ENCODE measurements around the gene PIGP.
"Not testable (repeated sequence)": the region's sequence is repeated elsewhere in the genome, so short reads cannot be mapped to it uniquely, and the experiment has no call there.

The PIGP gene

DNA sequence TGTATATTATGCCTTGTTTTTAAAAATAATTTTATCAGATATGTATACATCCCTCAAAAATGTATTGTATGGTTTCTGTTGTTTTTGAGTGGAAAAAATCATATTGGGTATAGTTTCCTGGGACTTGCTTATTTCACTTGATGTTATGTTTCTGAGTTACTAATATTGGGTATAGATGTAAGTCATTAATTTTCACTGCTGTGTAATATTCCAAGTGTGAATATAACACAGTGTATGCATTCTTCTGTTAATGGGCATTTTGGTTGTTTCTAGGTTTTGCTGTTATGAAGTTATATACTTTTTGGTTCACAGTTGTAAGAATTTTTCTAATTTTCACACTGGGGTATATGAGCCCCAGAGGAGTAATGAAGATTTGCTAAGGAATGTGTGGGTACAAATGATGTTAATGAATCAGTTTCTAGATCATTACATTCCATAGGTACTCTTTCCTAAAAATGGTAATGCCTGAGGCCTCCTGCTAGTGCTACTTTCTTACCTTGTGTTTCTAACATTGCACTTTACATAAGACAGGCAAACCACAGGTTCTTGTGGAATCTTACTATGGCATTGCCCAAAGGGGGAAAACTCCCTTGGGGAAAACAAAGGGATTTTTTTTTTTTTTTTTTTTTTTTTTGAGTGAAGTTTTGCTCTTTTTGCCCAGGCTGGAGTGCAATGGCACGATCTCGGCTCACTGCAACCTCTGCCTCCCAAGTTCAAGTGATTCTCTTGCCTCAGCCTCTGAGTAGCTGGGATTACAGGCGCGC, 3.4 kb upstream of the PIGP start:
- DNase-seq (ENCODE audit: low spot score), result no peak

GRCh38 chr21:37075214-37075770, 2.4 kb upstream of the PIGP start:
- no peak for DNase-seq (ENCODE audit: low spot score)

- DNase-seq (ENCODE audit: low spot score), result no peak
Observed at GRCh38 chr21:37074546-37074945, 1.7 kb upstream of the PIGP start.

DNA sequence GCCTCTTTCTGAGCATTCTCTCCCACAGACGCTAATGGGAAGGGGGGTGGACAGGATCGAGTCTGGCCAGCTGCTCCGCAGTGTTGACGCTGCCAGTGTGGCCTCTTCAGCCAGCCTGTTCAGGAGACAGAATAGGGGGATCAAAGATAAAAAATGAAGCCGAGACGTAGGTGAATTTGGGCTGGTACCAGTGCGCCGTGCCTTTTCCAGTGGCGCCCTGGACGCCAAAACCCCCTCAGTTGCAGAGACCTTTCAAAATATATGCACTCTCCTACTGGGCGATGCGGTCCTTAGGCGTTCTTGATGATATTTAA, 1.3 kb upstream of the PIGP start:
- peak; percentile 6 for DNase-seq (ENCODE audit: low spot score)

DNA sequence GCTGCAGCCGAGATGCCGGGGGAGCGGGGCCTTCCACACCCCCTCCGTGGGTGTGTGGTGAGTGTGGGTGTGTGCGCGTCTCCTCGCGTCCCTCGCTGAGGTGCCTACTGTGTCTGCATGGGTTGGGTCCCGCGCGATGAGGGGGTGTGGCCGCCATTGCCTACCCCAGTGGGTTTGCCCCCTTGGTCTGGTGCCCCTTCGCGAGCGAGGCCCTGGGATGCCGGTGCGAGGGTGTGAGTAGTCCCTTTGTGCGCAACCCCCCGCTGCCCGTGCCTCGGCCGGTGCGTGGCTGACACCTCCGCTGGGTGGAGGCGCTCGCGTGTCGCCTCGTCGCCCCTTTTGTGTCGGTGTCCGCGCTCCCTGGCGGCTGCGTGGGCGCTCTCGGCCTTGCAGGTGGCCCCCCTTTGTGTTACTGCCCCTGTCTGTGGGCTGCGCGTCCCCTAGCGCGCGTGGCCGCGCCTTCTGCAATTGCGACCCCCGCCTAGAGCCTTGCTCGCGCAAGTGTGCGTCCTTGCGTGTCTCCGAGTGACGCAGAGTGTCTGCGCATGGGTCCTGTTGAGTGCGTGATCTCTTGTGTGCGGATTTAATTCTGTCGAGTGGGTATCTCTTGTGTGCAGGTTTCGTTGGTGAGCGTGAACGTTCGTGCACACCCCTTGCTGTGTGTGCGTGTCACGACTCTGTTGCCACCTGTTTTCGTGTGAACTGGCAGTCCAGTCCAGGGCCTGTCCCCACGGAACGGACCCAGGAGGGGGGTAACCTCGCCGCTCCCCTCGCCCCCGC, 736 bp upstream of the PIGP start:
- peak; percentile 11 for DNase-seq (ENCODE audit: low spot score)

- peak; percentile 66 for DNase-seq (ENCODE audit: low spot score)
Observed at GRCh38 chr21:37072274-37072987, 440 bp downstream of the PIGP start.

DNA sequence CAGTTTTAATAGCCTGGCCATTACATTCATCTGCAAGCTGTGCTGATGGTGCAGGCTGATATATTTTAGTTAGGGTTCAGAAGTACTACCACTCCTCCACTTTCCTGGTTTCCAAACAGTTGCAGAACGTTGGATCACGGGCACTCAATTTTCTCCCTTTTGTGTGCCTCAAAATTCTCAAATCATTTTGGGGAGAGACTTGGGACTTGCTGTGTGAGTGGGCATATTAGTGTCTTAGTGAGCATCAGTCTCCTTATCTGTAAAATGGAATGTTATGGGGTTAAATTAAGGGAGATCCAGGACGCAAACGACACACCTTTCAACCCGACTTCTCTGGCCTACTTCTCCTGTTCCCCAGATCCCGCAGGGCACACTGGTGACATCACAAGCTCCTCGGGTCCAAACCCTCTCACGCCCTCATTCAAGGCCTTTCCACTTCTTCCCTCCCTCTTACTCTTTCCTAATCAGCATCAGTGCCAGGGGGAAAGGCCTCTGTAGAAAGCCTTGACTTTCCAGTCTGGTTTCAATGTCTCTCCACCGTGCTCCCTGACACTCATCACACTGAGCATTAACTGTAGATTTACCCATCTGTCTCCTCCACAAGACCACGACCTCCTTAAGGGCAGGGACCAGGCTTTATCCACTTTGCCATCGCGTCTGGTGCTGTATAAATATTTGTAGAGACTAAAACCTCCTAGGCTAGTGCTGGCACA, 1.2 kb downstream of the PIGP start:
- DNase-seq (ENCODE audit: low spot score), result no peak

DNA sequence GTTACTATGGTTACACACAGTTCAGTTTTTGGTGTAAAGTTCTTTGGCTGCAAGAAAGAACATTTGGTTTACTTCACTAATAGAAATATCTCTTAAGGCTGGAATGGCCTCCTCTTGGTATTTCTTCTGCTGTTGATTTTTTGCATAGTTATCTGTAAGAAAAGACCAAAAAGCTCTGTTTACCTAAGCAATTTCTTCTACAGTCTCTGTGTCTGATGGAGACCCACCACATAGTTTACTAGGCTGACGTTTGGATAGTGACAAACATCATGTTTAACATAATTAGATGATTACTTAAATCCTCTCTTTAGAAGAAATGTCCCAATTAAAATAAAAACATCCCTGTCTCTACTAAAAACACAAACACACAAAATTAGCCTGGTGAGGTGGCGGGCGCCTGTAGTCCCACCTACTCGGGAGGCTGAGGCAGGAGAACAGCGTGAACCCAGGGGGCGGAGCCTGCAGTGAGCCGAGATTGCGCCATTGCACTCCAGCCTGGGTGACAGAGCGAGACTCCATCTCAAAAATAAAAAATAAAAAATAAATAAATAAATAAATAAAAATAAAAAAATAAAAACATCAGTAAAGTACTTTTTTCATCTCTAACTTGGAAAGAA, 7.2 kb downstream of the PIGP start:
- DNase-seq (ENCODE audit: low spot score), result no peak

DNA sequence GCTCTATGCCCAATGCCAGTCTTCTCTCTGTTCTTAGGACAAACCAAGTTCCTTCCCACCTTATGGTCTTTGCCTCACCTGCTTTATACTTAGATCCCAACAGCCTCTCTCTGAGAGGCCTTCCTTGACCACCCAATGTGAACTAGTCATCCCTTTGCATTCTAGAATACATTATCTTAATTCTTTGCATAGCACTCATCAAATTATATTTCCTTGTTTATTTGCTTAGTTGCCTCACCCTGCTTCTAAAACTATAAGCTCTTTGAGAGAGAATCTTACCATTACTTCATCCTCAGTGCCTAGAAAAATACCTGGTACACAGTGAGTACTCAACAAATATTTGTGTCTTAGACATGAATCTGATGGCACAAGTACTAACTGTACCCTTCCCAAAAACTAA, 8.0 kb downstream of the PIGP start:
- no peak for DNase-seq (ENCODE audit: low spot score)

DNA sequence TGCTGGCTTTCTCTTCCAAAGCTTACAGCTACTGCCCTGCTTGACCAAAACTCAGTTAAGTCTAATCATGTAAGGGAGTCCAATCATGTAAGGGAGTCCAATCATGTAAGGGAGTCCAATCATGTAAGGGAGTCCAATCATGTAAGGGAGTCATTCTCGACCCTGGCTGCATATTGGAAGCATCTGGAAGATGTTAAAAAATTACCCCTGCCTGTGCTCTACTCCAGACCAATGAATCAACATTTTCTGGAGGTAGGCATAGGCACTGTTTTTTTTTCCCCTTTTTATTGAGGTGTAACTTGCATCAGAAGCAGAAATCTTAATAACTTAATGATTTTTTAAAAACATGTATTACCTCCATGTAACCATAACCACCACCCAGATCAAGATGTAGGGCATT, 9.4 kb downstream of the PIGP start:
- no peak for DNase-seq (ENCODE audit: low spot score)

GRCh38 chr21:37062593-37062935, 10.3 kb downstream of the PIGP start:
- no peak for DNase-seq (ENCODE audit: low spot score)

DNA sequence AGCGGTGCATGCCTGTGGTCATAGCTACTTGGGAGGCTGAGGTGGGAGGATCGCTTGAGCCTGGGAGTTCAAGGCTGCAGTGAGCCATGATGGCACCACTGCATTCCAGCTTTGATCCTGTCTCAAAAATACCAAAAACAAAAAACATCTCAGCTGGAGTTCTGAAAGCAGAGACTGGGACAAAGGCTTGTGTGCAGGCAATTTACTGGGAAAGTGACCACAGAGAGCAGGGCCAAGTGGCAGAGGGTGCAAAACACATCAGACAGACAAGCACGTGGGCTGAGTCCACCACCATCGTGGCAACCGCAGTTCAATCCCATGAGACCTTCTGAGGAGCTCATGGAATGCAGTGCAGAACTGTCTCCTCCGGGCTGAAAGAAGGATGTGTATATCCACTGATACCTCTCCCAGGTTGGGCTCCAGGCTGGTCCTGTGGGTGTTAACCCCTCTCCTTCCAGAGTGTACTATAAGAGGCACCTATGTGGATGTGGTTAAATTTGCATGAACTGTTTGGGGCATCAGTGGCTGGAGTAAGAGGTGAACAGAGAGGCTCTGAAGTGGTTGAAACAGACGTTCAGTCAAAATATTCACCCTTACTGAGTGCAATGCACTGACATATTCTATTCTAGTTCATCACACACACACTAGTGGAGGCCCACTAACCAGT, 10.8 kb downstream of the PIGP start:
- no peak for DNase-seq (ENCODE audit: low spot score)

- DNase-seq (ENCODE audit: low spot score), result peak; percentile 63
Observed at GRCh38 chr21:37060296-37060695, 12.6 kb downstream of the PIGP start.

DNA sequence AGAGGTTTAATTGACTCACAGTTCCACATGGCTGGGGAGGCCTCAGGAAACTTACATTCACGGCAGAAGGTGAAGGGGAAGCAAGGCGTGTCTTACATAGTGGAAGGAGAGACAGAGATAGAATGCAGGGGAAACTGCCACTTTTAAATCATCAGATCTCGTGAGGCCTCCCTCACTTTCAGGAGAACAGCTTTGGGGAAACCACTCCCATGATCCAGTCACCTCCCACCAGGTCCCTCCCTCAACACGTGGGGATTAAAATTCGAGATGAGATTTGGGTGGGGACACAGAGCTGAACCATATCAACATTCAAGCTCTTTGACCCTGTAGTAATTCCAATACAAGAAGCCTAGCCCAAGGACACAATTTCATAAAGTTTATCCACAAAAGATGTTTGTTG, 13.7 kb downstream of the PIGP start:
- no peak for DNase-seq (ENCODE audit: low spot score)

GRCh38 chr21:37058261-37058660, 14.6 kb downstream of the PIGP start:
- no peak for DNase-seq (ENCODE audit: low spot score)

- no peak for DNase-seq (ENCODE audit: low spot score)
Observed at GRCh38 chr21:37057614-37058013, 15.3 kb downstream of the PIGP start.

- DNase-seq (ENCODE audit: low spot score), result no peak
Observed at GRCh38 chr21:37055271-37055855, 17.5 kb downstream of the PIGP start.

DNA sequence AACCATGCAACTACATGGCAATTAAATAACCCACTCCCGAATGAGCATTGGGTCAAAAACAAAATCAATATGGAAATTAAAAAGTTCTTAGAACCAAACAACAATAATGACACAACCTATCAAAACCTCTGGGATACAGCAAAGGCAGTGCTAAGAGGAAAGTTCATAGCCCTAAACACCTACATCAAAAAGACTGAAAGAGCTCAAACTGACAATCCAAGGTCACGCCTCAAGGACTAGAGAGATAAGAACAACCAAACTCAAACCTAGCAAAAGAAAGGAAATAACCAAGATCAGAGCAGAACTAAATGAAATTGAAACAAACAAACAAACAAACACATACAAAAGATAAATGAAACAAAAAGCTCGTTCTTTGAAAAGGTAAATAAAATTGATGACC, 23.1 kb downstream of the PIGP start:
- not testable (repeated sequence) for DNase-seq (ENCODE audit: low spot score)

DNA sequence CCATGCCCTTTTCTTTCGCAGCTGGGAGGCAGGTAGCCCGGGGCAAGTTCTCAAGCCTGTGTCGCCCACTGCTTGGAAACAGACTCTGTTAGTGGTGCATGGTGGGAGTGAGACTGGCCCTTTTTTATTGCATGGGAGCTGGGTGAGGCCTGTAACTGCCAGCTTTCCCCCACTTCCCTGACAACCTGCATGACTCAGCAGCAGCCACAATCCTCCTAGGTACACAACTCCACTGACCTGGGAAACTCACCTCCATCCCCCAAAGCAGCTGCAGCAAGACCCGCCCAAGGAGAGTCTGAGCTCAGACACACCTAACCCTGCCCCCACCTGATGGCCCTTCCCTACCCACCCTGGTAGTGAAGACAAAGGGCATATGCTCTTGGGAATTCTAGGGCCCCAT, 25.8 kb downstream of the PIGP start:
- no peak for DNase-seq (ENCODE audit: low spot score)

DNA sequence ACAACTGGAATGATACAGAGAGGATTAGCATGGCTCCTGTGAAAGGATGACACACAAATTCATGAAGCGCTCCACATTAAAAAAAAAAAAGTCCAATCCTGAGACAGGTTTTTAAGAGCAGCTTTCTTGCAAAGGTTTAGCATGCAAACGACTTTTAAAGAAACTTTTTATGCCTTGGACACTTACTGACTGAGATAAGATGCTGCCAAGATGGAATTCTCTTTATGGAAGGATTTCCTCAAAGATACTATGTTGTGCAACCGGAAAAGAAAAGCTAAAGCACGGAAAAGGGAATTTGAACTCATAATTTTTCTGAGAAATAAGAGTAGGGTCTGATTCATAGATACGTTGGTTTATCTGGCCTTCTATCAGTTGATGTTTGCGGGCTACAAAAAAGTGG, 27.3 kb downstream of the PIGP start:
- DNase-seq (ENCODE audit: low spot score), result no peak

DNA sequence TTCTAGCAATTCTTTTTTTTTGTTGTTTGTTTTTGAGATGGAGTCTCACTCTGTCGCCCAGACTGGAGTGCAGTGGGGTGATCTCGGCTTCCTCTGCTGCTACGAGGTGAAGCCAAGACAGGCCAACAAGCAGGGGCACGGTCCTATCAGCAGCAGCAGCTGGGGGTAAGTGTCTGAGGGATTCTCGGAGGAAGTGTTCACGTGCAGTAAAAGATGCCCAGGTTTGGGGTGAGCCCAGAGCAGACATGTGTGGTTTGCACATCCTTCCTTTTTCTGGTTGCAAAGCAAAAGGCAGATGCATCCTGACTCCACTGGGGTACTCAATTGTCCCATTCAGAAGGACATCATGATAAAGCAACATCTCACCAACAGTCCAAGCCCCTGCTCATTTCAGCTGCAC, 27.7 kb downstream of the PIGP start:
- DNase-seq (ENCODE audit: low spot score), result no peak

Data from iPS-NIHi11 (cell line).